Measurements from ENCODE around the gene BUB1B.
"Not testable (repeated sequence)": the region's sequence is repeated elsewhere in the genome, so short reads cannot be mapped to it uniquely, and the experiment has no call there.

Gene BUB1B

DNA sequence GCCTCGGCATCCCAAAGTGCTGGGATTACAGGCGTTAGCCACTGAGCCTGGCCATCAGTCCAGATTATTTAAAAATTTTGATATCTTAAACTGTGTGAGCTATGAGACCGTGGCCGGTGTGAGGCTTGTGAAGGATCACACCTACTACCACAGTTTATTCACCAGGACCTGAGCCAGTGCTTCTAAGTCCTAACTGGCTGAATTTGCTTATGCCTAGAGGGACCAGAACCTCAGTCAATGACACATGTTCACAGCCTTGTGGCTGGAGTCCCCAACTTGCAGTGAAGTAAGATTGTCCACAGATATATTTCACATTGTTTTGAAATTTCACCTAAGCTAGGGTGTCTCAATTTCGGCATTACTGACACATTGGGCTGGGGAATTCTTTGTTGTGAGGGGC, 37.0 kb upstream of the BUB1B start:
- H3K36me3 ChIP-seq (ENCODE audit: control insufficient read depth in 2 of 2, insufficient read depth in 2 of 2, low read length in 2 of 2); H3K27ac ChIP-seq (ENCODE audit: low read length); H3K9me3 ChIP-seq (ENCODE audit: control insufficient read depth in 2 of 2, low read length in 2 of 2); H3K9ac ChIP-seq (ENCODE audit: low read length in 2 of 2); H3K27me3 ChIP-seq (ENCODE audit: control insufficient read depth in 1 of 2, insufficient read depth in 2 of 2, low read length in 2 of 2); H3K4me1 ChIP-seq (ENCODE audit: control insufficient read depth, insufficient read depth, low read length); H3K4me3 ChIP-seq (ENCODE audit: low read length in 2 of 2): not testable (repeated sequence)

DNA sequence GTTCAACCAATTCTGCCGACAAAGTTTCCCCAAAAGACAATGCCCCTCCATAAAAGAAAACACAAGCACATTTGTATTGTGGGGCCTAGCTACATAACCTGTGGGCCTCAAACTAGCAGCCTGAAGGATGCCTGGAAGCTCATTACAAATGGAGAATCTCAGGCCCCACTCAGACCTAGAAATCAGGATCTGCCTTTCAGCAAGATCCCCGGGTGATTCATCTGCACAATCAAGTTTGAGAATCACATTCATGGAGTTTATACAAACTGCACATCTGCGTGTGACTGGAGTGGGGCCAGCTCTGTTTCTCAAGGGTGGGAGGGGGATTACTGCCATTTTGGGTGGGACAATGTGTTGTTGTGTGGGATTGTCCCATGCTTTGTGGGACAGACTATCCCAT, 36.5 kb upstream of the BUB1B start:
- not testable (repeated sequence) for H3K27ac ChIP-seq (ENCODE audit: low read length); H3K4me1 ChIP-seq (ENCODE audit: control insufficient read depth, insufficient read depth, low read length); H3K27me3 ChIP-seq (ENCODE audit: control insufficient read depth in 1 of 2, insufficient read depth in 2 of 2, low read length in 2 of 2); H3K36me3 ChIP-seq (ENCODE audit: control insufficient read depth in 2 of 2, insufficient read depth in 2 of 2, low read length in 2 of 2); H3K9me3 ChIP-seq (ENCODE audit: control insufficient read depth in 2 of 2, low read length in 2 of 2); H3K9ac ChIP-seq (ENCODE audit: low read length in 2 of 2); H3K4me3 ChIP-seq (ENCODE audit: low read length in 2 of 2)

DNA sequence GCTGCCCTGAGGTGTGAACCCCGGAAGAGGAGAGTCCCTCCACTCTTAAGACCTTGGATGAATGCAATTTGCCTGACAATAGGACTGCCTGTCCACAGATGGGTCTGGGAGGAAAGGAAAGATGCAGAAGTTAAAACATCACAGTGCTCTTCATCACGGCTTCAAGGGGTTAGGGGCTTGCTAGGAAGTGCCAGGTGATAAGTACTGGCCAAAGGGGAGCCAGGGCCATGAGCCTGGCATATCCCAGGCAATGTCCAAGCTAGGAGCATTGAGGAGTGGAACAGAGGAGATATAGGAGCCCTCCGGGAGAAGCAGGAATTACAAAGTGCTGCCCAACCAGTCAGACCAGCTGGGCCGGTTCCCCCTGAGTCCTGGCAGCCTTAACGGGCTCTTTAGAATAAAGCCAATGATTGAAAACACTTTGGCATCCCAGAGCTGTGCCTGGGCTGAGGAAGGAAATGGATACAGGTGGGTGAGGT, 36.0 kb upstream of the BUB1B start:
- H3K9me3 ChIP-seq (ENCODE audit: control insufficient read depth in 2 of 2, low read length in 2 of 2); H3K4me1 ChIP-seq (ENCODE audit: control insufficient read depth, insufficient read depth, low read length); H3K4me3 ChIP-seq (ENCODE audit: low read length in 2 of 2); H3K9ac ChIP-seq (ENCODE audit: low read length in 2 of 2); H3K27me3 ChIP-seq (ENCODE audit: control insufficient read depth in 1 of 2, insufficient read depth in 2 of 2, low read length in 2 of 2); H3K36me3 ChIP-seq (ENCODE audit: control insufficient read depth in 2 of 2, insufficient read depth in 2 of 2, low read length in 2 of 2); H3K27ac ChIP-seq (ENCODE audit: low read length): not testable (repeated sequence)

DNA sequence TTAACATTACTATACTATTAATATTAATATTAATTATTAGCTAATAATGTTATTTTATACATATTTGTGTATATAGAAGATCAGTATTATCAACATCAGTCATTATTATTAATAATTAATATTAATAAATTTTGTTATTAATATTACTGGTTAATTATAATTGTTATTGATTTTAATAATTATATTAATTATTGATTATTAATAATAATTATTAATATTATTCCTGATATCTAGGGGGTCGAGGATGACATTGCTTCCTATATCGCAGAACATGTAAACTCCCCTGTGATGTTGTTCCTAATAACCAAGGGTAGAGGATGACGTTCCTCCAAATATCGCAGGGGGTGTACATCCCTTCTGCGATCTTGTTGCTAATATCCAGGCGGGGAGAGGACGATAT, 34.9 kb upstream of the BUB1B start:
- no peak overlapping the region for H3K4me3 ChIP-seq (ENCODE audit: low read length in 2 of 2)
- no peak overlapping the region for H3K9ac ChIP-seq (ENCODE audit: low read length in 2 of 2)
- H3K9me3 ChIP-seq (ENCODE audit: control insufficient read depth in 2 of 2, low read length in 2 of 2) = no peaks in the 10 kb centered on the region
- H3K27me3 ChIP-seq (ENCODE audit: control insufficient read depth in 1 of 2, insufficient read depth in 2 of 2, low read length in 2 of 2) = peaks cover 0 to 3% of the 10 kb centered on the region in 2 donors
- no peak overlapping the region for H3K27ac ChIP-seq (ENCODE audit: low read length)
- H3K4me1 ChIP-seq (ENCODE audit: control insufficient read depth, insufficient read depth, low read length) = no peaks in the 10 kb centered on the region
- H3K36me3 ChIP-seq (ENCODE audit: control insufficient read depth in 2 of 2, insufficient read depth in 2 of 2, low read length in 2 of 2) = no peaks in the 10 kb centered on the region

DNA sequence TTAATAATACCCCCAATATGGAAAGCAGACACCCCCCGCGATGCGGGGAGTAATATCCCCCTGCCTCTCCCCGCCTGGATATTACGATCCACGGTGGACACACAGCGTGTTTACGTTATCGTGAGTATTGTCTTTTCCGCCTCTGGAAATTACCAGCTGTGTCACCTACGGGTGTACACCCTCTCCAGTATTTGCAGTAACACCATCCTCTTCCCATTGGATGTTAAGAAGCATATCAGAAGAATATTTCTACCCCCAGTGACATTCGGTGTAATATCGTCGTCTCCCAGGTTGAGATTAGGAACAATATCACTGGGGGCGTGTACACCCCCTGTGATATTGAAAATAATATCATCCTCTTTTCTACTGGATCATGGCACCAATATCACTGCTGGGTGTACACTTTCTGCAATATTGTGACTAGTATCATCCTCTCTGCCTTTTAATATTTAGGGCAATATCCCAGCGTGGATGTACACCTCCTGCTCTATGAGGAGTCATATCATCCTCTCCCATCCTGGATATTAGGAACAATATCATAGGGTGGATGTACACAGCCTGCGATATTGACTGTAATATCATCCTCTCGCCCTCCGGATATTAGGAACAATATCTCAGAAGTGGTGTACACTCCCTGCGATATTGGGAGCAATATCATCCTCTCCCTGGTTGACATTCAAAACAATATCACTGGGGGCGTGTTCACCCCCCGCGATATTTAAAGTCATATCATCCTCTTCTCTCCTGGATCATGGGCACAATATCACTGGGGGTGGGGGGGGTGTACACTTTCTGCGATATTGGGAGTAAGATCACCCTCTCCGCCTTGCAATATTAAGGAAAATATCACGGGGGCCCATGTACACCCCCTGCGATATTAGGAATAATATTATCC, 31.9 kb upstream of the BUB1B start:
- H3K27ac ChIP-seq (ENCODE audit: low read length) = no peak overlapping the region
- H3K9ac ChIP-seq (ENCODE audit: low read length in 2 of 2) = no peak overlapping the region
- no peaks in the 10 kb centered on the region for H3K36me3 ChIP-seq (ENCODE audit: control insufficient read depth in 2 of 2, insufficient read depth in 2 of 2, low read length in 2 of 2)
- peaks cover 3 to 4% of the 10 kb centered on the region in 2 donors for H3K27me3 ChIP-seq (ENCODE audit: control insufficient read depth in 1 of 2, insufficient read depth in 2 of 2, low read length in 2 of 2)
- no peak overlapping the region for H3K4me3 ChIP-seq (ENCODE audit: low read length in 2 of 2)
- no peaks in the 10 kb centered on the region for H3K9me3 ChIP-seq (ENCODE audit: control insufficient read depth in 2 of 2, low read length in 2 of 2)
- no peaks in the 10 kb centered on the region for H3K4me1 ChIP-seq (ENCODE audit: control insufficient read depth, insufficient read depth, low read length)

DNA sequence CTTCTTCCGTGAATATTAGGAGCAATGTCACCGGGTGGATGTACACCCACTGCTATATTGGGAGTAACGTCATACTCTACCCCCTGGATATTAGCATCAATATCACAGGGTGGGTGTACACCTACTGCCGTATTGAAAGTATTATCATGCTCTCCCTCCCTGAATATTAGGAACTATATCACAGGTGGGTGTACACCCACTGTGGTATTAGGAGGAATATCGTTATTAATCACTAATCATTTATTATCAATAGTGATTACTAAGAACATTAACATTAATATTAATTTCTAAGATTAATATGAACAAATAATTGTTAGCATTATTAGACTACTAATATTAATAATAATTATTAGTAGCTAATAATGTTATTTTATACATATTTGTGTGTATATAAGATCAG, 30.8 kb upstream of the BUB1B start:
- no peak overlapping the region for H3K4me3 ChIP-seq (ENCODE audit: low read length in 2 of 2)
- H3K36me3 ChIP-seq (ENCODE audit: control insufficient read depth in 2 of 2, insufficient read depth in 2 of 2, low read length in 2 of 2) = no peaks in the 10 kb centered on the region

DNA sequence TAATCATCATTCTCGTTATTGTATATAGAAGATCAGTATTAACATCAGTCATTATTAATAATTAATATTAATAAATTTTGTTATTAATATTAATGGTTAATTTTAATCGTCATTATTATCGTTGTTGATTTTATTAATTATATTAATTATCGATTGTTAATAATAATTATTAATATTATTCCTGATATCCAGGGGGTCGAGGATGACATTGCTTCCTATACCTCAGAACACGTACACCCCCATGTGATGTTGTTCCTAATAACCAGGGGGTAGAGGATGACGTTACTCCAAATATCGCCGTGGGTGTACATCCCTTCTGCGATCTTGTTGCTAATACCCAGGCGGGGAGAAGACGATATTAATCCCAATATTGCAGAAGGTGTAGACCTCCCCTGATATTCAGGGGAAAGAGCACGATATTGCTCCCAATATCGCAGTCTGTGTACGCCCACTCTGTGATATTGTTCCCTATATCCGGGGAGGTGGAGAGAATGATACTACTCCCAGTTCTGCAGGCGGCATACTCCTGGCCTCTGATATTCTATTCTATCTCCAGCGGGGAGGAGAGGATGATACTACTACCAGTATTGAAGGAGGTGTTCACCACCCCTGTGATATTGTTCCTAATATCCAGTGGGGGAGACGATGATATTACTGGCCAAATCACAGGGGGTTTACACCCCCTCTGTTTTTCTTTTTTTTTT, 29.9 kb upstream of the BUB1B start:
- H3K36me3 ChIP-seq (ENCODE audit: control insufficient read depth in 2 of 2, insufficient read depth in 2 of 2, low read length in 2 of 2) = no peaks in the 10 kb centered on the region
- no peak overlapping the region for H3K4me3 ChIP-seq (ENCODE audit: low read length in 2 of 2)
- H3K9ac ChIP-seq (ENCODE audit: low read length in 2 of 2) = no peak overlapping the region
- H3K27me3 ChIP-seq (ENCODE audit: control insufficient read depth in 1 of 2, insufficient read depth in 2 of 2, low read length in 2 of 2) = peaks cover 3 to 4% of the 10 kb centered on the region in 2 donors
- no peaks in the 10 kb centered on the region for H3K9me3 ChIP-seq (ENCODE audit: control insufficient read depth in 2 of 2, low read length in 2 of 2)
- H3K27ac ChIP-seq (ENCODE audit: low read length) = no peak overlapping the region
- H3K4me1 ChIP-seq (ENCODE audit: control insufficient read depth, insufficient read depth, low read length) = no peaks in the 10 kb centered on the region

More for the DNA sequence above, 30.8 kb upstream of the BUB1B start:
- no peaks in the 10 kb centered on the region for H3K4me1 ChIP-seq (ENCODE audit: control insufficient read depth, insufficient read depth, low read length)
- no peak overlapping the region for H3K27ac ChIP-seq (ENCODE audit: low read length)
- H3K9ac ChIP-seq (ENCODE audit: low read length in 2 of 2) = no peak overlapping the region
- peaks cover 3 to 4% of the 10 kb centered on the region in 2 donors for H3K27me3 ChIP-seq (ENCODE audit: control insufficient read depth in 1 of 2, insufficient read depth in 2 of 2, low read length in 2 of 2)
- no peaks in the 10 kb centered on the region for H3K9me3 ChIP-seq (ENCODE audit: control insufficient read depth in 2 of 2, low read length in 2 of 2)

DNA sequence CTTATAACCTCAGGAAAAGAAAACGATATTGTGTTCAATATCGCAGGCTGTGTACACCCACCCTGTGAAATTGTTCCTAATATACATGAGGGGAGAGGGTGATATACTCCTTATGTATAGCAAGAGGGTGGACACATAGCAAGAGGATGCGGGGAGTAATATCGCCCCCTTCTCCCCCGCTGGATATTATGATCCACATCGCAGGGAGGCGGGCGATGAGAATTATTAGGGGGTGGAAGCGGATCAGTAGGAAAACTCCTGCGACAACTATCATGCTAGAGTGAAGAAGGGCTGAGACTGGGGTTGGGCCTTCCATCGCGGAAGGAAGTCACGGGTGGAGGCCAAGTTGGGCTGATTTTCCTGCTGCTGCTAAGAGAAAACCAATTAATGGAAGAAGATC, 27.3 kb upstream of the BUB1B start:
- H3K27me3 ChIP-seq (ENCODE audit: control insufficient read depth in 1 of 2, insufficient read depth in 2 of 2, low read length in 2 of 2) = peaks cover 1 to 4% of the 10 kb centered on the region in 2 donors
- no peak overlapping the region for H3K4me3 ChIP-seq (ENCODE audit: low read length in 2 of 2)
- H3K4me1 ChIP-seq (ENCODE audit: control insufficient read depth, insufficient read depth, low read length) = no peaks in the 10 kb centered on the region
- H3K9ac ChIP-seq (ENCODE audit: low read length in 2 of 2) = no peak overlapping the region
- H3K9me3 ChIP-seq (ENCODE audit: control insufficient read depth in 2 of 2, low read length in 2 of 2) = no peaks in the 10 kb centered on the region
- H3K36me3 ChIP-seq (ENCODE audit: control insufficient read depth in 2 of 2, insufficient read depth in 2 of 2, low read length in 2 of 2) = no peaks in the 10 kb centered on the region
- H3K27ac ChIP-seq (ENCODE audit: low read length) = no peak overlapping the region

DNA sequence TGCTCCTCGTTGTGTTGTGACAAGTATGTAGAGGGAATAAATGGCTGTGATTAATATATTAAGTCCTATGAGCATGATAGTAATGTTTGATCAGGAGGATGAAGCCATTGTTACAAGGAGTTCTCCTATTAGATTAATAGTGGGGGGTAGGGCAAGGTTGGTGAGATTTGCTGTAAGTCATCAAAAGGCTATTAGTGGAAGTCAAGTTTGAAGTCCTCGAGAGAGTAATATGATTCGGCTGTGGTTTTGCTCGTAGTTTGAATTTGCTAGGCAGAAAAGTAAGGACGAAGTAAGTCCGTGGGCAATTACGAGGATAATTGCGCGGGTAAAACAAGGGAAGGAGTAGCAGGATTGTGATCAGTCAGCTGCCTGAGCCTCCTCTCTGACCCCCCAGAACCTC, 26.0 kb upstream of the BUB1B start:
- H3K9ac ChIP-seq (ENCODE audit: low read length in 2 of 2) = no peak overlapping the region
- no peaks in the 10 kb centered on the region for H3K36me3 ChIP-seq (ENCODE audit: control insufficient read depth in 2 of 2, insufficient read depth in 2 of 2, low read length in 2 of 2)
- peaks cover 0 to 4% of the 10 kb centered on the region in 2 donors for H3K27me3 ChIP-seq (ENCODE audit: control insufficient read depth in 1 of 2, insufficient read depth in 2 of 2, low read length in 2 of 2)
- H3K27ac ChIP-seq (ENCODE audit: low read length) = no peak overlapping the region
- no peaks in the 10 kb centered on the region for H3K9me3 ChIP-seq (ENCODE audit: control insufficient read depth in 2 of 2, low read length in 2 of 2)
- H3K4me1 ChIP-seq (ENCODE audit: control insufficient read depth, insufficient read depth, low read length) = no peaks in the 10 kb centered on the region
- no peak overlapping the region for H3K4me3 ChIP-seq (ENCODE audit: low read length in 2 of 2)

DNA sequence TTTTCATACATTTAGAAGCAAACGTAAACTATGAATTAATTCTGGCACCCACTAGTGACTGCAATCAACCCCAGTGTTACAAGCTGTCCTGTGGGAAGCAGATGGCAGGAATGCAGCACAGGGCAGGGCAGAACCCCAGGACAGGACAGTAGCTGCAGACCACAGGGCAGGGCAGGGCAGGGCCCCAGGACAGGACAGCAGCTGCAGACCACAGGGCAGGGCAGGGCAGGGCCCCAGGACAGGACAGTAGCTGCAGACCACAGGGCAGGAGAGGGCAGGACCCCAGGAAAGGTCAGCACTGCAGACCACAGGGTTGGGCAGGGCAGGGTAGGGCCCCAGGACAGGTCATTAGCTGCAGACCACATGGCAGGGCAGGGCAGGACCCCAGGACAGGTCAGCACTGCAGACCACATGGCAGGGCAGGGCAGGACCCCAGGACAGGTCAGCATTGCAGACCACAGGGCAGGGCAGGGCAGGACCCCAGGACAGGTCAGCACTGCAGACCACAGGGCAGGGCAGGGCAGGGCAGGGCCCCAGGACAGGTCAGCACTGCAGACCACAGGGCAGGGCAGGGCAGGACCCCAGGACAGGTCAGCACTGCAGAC, 24.9 kb upstream of the BUB1B start:
- not testable (repeated sequence) for H3K4me3 ChIP-seq (ENCODE audit: low read length in 2 of 2); H3K27ac ChIP-seq (ENCODE audit: low read length); H3K36me3 ChIP-seq (ENCODE audit: control insufficient read depth in 2 of 2, insufficient read depth in 2 of 2, low read length in 2 of 2); H3K27me3 ChIP-seq (ENCODE audit: control insufficient read depth in 1 of 2, insufficient read depth in 2 of 2, low read length in 2 of 2); H3K9ac ChIP-seq (ENCODE audit: low read length in 2 of 2); H3K9me3 ChIP-seq (ENCODE audit: control insufficient read depth in 2 of 2, low read length in 2 of 2); H3K4me1 ChIP-seq (ENCODE audit: control insufficient read depth, insufficient read depth, low read length)
